ENCODE data around the gene TTYH3.

The TTYH3 gene

DNA sequence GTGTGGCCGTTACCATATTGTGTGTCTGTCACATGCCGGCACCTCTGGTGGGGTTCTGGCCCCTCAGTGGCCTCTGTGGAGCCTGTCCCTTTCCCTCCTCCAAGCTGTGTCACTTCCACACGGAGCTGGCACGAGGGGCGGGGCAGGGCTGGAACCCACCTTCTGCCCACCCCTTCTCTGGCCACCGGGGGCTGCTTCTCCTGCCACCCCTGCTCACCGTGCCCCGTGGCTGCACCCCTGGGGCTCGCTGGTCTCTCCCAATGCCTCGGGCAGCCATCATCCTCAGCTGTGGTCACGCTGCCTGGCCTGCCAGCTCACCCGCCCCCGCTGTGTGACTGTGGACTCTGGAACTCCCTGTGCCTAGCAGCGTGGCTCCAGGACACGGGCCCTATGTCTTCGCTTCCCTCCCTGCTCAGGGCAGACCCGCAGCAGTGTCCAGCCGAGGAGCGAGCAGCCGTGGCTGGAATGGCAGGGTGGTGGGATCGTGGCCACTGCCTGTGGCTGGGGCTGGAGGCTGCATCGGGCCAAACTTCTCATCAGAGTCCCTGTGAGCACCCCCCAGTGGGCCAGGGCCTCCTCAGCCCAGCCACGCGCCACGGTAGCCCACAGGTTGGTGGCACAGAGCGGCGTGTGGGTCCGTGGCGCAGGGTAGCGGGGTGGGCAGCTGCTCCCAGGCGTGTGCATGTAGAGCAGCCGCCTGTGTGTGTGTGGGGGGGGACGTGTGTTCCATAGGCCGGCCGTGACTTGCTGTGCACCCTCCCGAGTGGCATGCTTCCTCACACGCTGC lies 8.1 kb downstream of the TTYH3 start:
- H3K4me1 ChIP-seq (ENCODE audit: control insufficient read depth in 1 of 2, insufficient read depth in 2 of 2, low read length in 2 of 2): peaks cover 3 to 54% of the 10 kb centered on the region in 2 donors
- H3K27me3 ChIP-seq (ENCODE audit: low read depth, low read length): no peaks in the 10 kb centered on the region
- no peaks in the 10 kb centered on the region for H3K9me3 ChIP-seq (ENCODE audit: control insufficient read depth in 1 of 2, low read length in 2 of 2)
- no peak overlapping the region for H3K27ac ChIP-seq (ENCODE audit: low read length)
- no peak overlapping the region for H3K4me3 ChIP-seq (ENCODE audit: low read depth in 1 of 2, low read length in 2 of 2)
- no peaks in the 10 kb centered on the region for H3K36me3 ChIP-seq (ENCODE audit: control insufficient read depth in 1 of 2, insufficient read depth in 2 of 2, low read length in 2 of 2)

DNA sequence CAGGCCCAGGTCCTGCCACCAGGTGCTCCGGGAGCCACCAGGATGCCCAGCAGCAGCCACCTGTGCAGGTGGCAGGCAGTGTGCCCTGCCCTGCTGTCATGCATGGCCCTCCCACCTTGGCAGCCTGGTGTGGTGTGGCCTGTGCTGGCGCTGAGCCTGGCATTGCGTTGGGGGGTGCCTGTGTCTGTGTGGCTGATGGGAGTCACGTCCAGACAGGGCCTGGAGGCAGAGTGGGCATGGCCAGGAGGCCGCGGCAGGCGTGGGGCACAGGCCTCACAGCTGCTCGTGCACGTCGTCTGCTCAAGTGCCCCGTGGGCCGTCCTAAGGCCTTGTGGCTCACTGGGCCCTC lies 8.7 kb downstream of the TTYH3 start:
- Histone ChIP-seq H3K9me3 (ENCODE audit: control insufficient read depth in 1 of 2, low read length in 2 of 2) (no peaks in the 10 kb centered on the region), H3K27ac (ENCODE audit: low read length) (no peak overlapping the region), H3K27me3 (ENCODE audit: low read depth, low read length) (no peaks in the 10 kb centered on the region), H3K36me3 (ENCODE audit: control insufficient read depth in 1 of 2, insufficient read depth in 2 of 2, low read length in 2 of 2) (no peaks in the 10 kb centered on the region), H3K4me3 (ENCODE audit: low read depth in 1 of 2, low read length in 2 of 2) (no peak overlapping the region), H3K4me1 (ENCODE audit: control insufficient read depth in 1 of 2, insufficient read depth in 2 of 2, low read length in 2 of 2) (peaks cover 3 to 57% of the 10 kb centered on the region in 2 donors)

DNA sequence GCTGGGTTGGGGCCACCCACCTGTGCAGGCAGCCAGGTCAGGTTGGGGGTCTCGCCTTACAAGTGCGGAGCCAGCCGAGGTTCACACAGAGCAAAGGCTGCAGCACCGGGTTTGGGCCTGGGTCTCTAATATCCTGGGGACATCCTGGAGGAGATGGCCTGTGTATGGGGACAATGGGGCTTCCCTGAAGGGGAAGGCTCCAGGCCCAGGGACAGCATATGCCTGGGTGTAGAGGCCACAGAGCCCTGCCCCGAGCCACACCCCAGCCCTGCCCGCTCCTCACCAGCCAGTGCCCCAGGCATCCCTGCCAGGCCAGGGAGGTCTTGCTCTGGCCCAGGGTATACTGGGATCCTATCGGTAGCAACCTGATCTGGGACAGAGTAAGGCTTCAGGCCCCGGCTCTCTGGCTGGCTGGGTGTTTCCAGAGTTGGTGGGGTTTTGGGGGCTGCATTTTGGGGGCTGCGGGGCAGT lies 9.1 kb downstream of the TTYH3 start:
- Histone ChIP-seq H3K4me3 (ENCODE audit: low read depth in 1 of 2, low read length in 2 of 2) (peak overlapping the region in 1 of 2 donors; percentile 20), H3K27ac (ENCODE audit: low read length) (no peak overlapping the region), H3K9me3 (ENCODE audit: control insufficient read depth in 1 of 2, low read length in 2 of 2) (no peaks in the 10 kb centered on the region), H3K4me1 (ENCODE audit: control insufficient read depth in 1 of 2, insufficient read depth in 2 of 2, low read length in 2 of 2) (peaks cover 3 to 57% of the 10 kb centered on the region in 2 donors), H3K36me3 (ENCODE audit: control insufficient read depth in 1 of 2, insufficient read depth in 2 of 2, low read length in 2 of 2) (no peaks in the 10 kb centered on the region), H3K27me3 (ENCODE audit: low read depth, low read length) (no peaks in the 10 kb centered on the region)

DNA sequence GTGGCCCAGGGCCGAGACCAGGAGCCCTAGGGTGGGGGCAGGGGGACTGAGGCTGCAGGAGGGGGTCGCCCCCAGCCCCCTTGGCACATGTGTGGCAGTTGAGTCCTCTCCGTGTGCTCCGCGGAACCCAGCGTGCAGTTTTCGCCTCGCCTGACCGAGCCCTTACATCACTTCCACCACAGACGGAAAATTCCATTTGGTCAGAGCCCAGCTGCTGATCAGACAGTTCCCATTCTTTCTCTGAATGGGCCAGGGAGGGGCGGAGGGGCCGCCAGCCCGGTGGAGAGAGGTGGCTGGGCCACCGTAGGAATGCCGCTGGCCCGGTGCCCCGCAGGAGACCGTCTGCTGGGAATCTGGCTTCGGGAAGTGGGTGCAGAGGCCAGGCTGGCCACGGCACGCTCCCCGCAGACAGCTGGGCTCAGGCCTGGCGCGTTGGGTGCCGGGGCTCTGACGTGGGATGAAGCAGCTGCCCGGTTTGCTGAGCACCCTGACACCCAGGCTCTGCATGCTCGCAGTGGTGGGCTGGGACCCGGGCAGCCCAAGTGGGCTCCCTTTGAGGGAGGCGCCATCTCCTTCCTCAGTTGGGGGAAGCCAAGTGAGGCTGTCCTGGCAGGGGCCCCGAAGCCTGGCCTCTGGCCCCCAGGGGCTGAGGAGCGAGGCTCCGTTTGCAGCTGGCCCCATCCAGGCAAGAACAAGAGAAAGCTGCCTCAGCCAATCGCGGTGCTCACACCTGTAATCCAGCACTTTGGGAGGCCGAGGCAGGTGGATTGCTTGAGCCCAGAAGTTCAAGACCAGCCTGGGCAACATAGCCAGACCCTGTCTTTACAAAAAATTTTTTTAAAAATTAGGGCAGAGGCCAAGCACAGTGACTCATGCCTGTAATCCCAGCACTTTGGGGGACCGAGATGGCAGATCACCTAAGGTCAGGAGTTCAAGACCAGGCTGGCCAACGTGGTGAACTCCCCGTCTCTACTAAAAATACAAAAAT lies 9.9 kb downstream of the TTYH3 start:
- no peaks in the 10 kb centered on the region for H3K27me3 ChIP-seq (ENCODE audit: low read depth, low read length)
- no peaks in the 10 kb centered on the region for H3K36me3 ChIP-seq (ENCODE audit: control insufficient read depth in 1 of 2, insufficient read depth in 2 of 2, low read length in 2 of 2)
- no peaks in the 10 kb centered on the region for H3K9me3 ChIP-seq (ENCODE audit: control insufficient read depth in 1 of 2, low read length in 2 of 2)
- peaks cover 3 to 57% of the 10 kb centered on the region in 2 donors for H3K4me1 ChIP-seq (ENCODE audit: control insufficient read depth in 1 of 2, insufficient read depth in 2 of 2, low read length in 2 of 2)
- H3K27ac ChIP-seq (ENCODE audit: low read length): no peak overlapping the region
- peak overlapping the region in 1 of 2 donors; percentile 20 for H3K4me3 ChIP-seq (ENCODE audit: low read depth in 1 of 2, low read length in 2 of 2)

DNA sequence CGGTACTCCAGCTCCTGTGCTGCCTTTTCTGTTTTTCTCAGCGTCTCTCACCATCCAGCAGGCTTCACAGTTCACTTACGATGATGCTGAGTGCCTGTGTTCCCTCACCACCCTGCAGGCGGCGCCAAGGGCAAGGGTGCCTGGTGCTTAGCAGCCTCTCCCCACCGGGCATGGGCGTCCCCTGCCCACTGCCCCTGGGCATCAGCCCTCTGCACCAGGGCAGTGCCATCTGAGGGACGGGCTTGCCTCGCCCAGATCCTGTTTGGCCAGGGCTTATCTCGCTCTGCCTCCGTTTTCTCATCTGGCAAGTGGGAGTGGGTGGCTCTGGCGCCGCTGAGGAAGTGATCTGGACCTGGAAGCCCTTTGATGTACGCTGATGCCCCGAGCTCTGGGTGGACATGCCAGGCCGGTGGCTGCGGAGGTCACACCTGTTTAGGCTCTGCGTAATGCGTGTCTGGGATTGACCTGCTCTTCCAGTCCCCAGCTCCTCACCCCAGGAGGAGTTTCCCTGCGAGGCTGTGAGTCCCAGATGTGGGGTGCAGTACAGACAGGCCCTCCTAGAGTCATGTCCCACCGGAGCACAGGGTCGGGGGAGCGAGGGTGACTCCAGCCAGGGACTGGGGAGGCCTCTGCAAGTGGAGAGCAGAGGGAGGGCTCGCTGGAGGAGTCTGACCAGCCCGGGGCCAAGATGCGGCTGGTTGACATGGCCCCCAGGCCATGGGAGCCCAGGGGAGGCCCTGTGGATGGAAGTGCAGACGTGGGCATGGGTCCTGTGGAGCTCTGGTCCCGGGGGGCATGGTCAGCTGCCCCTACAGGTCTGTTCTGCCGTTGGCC lies 11.8 kb downstream of the TTYH3 start:
- no peaks in the 10 kb centered on the region for H3K9me3 ChIP-seq (ENCODE audit: control insufficient read depth in 1 of 2, low read length in 2 of 2)
- peaks cover 10 to 16% of the 10 kb centered on the region in 2 donors for H3K36me3 ChIP-seq (ENCODE audit: control insufficient read depth in 1 of 2, insufficient read depth in 2 of 2, low read length in 2 of 2)
- H3K4me3 ChIP-seq (ENCODE audit: low read depth in 1 of 2, low read length in 2 of 2): no peak overlapping the region
- no peak overlapping the region for H3K27ac ChIP-seq (ENCODE audit: low read length)
- H3K4me1 ChIP-seq (ENCODE audit: control insufficient read depth in 1 of 2, insufficient read depth in 2 of 2, low read length in 2 of 2): peaks cover 3 to 43% of the 10 kb centered on the region in 2 donors
- no peaks in the 10 kb centered on the region for H3K27me3 ChIP-seq (ENCODE audit: low read depth, low read length)

DNA sequence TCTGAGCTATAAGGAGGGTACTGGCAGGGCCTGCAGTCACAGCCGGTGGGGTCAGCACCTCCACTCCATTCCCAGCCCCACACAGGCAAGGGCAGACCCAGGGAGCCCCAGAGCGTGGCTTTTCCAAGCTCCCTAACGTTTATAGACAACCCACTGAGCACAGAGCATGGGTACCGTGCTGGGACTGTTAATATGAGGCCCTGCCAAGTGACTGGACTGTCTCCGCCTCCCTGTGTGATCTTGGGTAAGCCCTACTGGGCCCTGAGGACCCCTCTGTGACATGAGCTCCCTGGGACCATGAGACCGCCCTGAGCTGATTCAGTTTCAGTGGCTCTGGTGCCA lies 12.4 kb downstream of the TTYH3 start:
- peaks cover 3 to 37% of the 10 kb centered on the region in 2 donors for H3K4me1 ChIP-seq (ENCODE audit: control insufficient read depth in 1 of 2, insufficient read depth in 2 of 2, low read length in 2 of 2)
- H3K27me3 ChIP-seq (ENCODE audit: low read depth, low read length): no peaks in the 10 kb centered on the region
- no peak overlapping the region for H3K27ac ChIP-seq (ENCODE audit: low read length)
- H3K36me3 ChIP-seq (ENCODE audit: control insufficient read depth in 1 of 2, insufficient read depth in 2 of 2, low read length in 2 of 2): peaks cover 10 to 16% of the 10 kb centered on the region in 2 donors
- H3K9me3 ChIP-seq (ENCODE audit: control insufficient read depth in 1 of 2, low read length in 2 of 2): no peaks in the 10 kb centered on the region
- H3K4me3 ChIP-seq (ENCODE audit: low read depth in 1 of 2, low read length in 2 of 2): no peak overlapping the region

DNA sequence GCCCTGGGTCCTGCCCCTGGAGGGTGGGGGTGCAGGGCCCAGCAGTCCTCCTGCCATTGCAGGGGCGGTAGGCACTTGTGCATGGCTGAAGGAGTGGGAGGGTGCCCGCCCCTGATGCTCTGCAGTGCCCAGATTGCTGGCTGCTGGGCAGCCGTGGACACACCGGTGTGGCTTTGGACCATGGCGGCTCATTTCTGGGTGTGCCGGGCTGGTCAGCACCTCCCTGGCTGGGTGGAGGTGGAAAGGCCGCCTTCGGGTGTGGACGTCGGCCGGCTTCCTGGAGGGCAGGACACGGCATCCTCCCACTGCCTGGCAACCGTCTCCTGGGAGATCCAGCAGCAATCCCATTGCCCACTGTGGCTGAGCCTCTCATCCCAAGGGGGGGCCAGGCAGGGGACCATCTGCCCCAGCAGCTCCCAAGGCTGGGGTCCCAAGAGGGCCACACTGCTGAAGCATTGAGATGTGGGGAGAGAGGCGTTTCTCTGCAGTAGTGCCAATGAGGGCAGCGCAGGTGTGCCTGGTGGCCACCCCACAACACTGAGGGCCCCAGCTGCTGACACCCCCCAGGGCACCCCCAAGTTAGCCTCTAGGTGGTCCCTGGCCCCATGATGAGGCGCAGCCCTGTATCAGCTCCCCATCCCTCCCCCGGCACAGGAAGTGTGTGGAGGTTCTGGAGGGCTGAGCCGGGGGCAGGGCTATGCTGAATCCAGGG lies 12.9 kb downstream of the TTYH3 start:
- Histone ChIP-seq H3K36me3 (ENCODE audit: control insufficient read depth in 1 of 2, insufficient read depth in 2 of 2, low read length in 2 of 2) (peaks cover 10 to 16% of the 10 kb centered on the region in 2 donors), H3K4me3 (ENCODE audit: low read depth in 1 of 2, low read length in 2 of 2) (no peak overlapping the region), H3K9me3 (ENCODE audit: control insufficient read depth in 1 of 2, low read length in 2 of 2) (no peaks in the 10 kb centered on the region), H3K27me3 (ENCODE audit: low read depth, low read length) (no peaks in the 10 kb centered on the region), H3K4me1 (ENCODE audit: control insufficient read depth in 1 of 2, insufficient read depth in 2 of 2, low read length in 2 of 2) (peaks cover 3 to 36% of the 10 kb centered on the region in 2 donors), H3K27ac (ENCODE audit: low read length) (no peak overlapping the region)

DNA sequence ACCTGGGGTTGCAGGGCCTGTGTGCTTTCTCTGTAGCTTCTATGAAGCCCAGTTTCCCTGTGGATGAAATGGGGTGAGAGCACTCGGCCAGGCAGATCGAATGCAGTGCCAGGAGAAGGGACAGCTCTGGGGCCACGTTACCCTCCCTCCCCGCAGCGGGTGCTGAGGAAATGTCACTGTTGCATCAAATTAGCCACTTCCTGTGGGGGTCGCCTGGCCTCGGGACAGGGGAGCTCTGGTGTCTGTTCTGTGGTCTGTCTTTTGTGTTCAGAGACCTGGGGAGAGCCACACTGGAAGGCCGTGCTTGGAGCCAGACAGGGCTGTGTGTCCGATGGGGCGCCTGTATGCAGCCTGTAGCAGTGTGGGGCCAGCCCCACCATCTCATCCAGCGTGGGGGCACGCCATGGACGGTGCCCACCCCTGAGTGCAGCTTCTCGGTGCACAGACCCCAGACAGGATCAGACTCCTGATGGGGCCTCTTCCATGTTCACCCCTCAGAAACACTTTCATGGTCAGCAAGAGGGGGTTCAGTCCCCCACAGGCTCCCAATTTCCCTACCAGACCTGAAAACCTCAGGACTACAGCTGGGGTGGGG lies 13.6 kb downstream of the TTYH3 start:
- H3K27ac ChIP-seq (ENCODE audit: low read length): no peak overlapping the region
- H3K9me3 ChIP-seq (ENCODE audit: control insufficient read depth in 1 of 2, low read length in 2 of 2): no peaks in the 10 kb centered on the region
- H3K4me3 ChIP-seq (ENCODE audit: low read depth in 1 of 2, low read length in 2 of 2): no peak overlapping the region
- H3K4me1 ChIP-seq (ENCODE audit: control insufficient read depth in 1 of 2, insufficient read depth in 2 of 2, low read length in 2 of 2): peaks cover 3 to 30% of the 10 kb centered on the region in 2 donors
- no peaks in the 10 kb centered on the region for H3K27me3 ChIP-seq (ENCODE audit: low read depth, low read length)
- peaks cover 10 to 16% of the 10 kb centered on the region in 2 donors for H3K36me3 ChIP-seq (ENCODE audit: control insufficient read depth in 1 of 2, insufficient read depth in 2 of 2, low read length in 2 of 2)

DNA sequence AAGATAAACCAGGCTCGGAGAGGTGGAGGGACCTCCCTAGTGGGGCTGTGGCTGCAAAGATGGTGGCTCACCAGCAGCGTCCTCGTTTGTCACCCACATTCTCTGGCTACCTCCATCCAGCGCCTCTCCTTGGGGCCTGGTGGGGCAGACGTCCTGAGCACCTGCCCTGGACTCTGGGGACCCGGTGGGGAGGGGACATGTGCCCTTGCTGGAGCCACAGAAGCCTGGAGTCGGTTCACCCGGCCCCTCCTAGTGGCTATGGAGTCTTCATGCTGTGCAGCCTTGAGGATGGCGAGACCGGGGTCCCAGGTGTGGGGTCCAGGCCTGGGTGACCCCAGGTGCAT lies 14.5 kb downstream of the TTYH3 start:
- H3K27me3 ChIP-seq (ENCODE audit: low read depth, low read length): no peaks in the 10 kb centered on the region
- H3K4me1 ChIP-seq (ENCODE audit: control insufficient read depth in 1 of 2, insufficient read depth in 2 of 2, low read length in 2 of 2): peaks cover 3 to 21% of the 10 kb centered on the region in 2 donors
- H3K27ac ChIP-seq (ENCODE audit: low read length): no peak overlapping the region
- H3K9me3 ChIP-seq (ENCODE audit: control insufficient read depth in 1 of 2, low read length in 2 of 2): no peaks in the 10 kb centered on the region
- H3K4me3 ChIP-seq (ENCODE audit: low read depth in 1 of 2, low read length in 2 of 2): no peak overlapping the region
- H3K36me3 ChIP-seq (ENCODE audit: control insufficient read depth in 1 of 2, insufficient read depth in 2 of 2, low read length in 2 of 2): peaks cover 10 to 16% of the 10 kb centered on the region in 2 donors
